H1 (cell line): ENCODE results near the gene ALPP. TPM values are rescaled to one million over a fixed set of nuclear protein-coding genes. Genes with fewer than 3 reads are reported as not detected.

Experiments used
- CEBPB ChIP-seq: IDR thresholded peaks from 2 replicates; pipeline ENCODE4 v1.6.1; 2012; ENCODE audit warnings: low read depth, low read length
- CTBP2 ChIP-seq: IDR thresholded peaks from 2 replicates; pipeline ENCODE4 v1.7.0; 2011; ENCODE audit warnings: borderline replicate concordance, mild to moderate bottlenecking, moderate library complexity, mixed read lengths, low read length; ENCODE audit not compliant: insufficient read depth, insufficient read length
- GABPA ChIP-seq: IDR thresholded peaks from 2 replicates; pipeline ENCODE4 v1.6.1; 2011; ENCODE audit warnings: mild to moderate bottlenecking, low read length, moderate library complexity, borderline replicate concordance; ENCODE audit not compliant: insufficient read depth
- JUND ChIP-seq: IDR thresholded peaks from 2 replicates; pipeline ENCODE4 v1.6.1; 2011; ENCODE audit warnings: mild to moderate bottlenecking, improper control_type of control experiment, low read length
- SP2 ChIP-seq: IDR thresholded peaks from 2 replicates; pipeline ENCODE4 v1.6.1; 2012; ENCODE audit warnings: mild to moderate bottlenecking, low read length, inconsistent platforms
- YY1 ChIP-seq: IDR thresholded peaks from 2 replicates; pipeline ENCODE4 v1.6.1; 2011; ENCODE audit warnings: low read depth, mild to moderate bottlenecking, low read length
- polyA plus RNA-seq, 7 experiments: library from polyadenylated mRNA; depleted of rRNA in 3 of 7; stranded (reverse) in 5 of 7; unstranded in 2 of 7; fragments of >200 nt in 5 of 7; fragments of 200-250 nt in 2 of 7; gene quantifications; 1 replicate in 5 of 7; 2 replicates in 1 of 7; 4 replicates in 1 of 7; pipeline versions ENCODE4 v1.2.1 to v1.2.3, GENCODE V29; 2011 to 2013; ENCODE audit warnings: missing spikeins in 2 of 7, mixed read lengths in 2 of 7
- total RNA-seq: library from RNA; stranded (reverse); fragmentation: NEBNext Ultra II Directional; extraction: Animal tissue kit (Norgen Biotek cat#: 25700); gene quantifications from 2 replicates; pipeline ENCODE4 v1.2.1, GENCODE V29; 2021

Gene ALPP
- total and polyA plus RNA-seq, 2 of the 8 experiments (the other 6 are each of a cell fraction or from before 2014, with no cell fraction given) = 0.15 TPM

DNA sequence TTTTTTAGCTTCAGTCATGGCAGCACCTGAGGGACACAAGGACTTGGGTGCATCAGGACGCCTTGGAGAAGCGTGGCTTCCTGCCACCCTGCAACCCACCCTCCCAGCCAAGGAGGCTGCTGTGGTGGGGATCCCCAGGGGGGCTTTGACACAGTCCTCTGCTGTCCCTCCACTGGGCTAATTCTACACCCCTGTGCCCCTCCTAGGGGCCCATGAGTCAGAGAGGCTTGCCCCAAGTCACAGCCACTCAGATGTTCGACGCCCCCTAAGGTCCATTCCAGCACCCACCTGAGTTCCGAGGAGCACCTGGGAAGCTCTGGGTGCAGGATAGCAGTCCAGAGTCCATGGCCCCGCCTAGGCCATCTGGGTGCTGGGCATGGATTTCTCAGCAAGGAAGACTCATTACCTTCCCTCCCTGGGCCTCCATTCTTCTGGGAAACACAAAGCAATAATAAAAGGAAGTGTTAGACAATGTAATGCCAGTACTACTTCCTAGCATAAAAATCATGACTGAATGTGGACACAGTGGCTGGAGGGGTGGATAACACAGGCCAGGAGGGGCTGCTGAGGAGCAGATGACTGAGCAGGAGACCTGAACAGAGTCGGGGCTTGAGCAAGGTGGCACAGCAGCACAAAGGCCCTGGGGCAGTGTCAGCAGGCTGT is 31.8 kb downstream of the ALPP start (continued):
- TF ChIP-seq JUND (no peak), SP2 (no peak), YY1 (no peak), CTBP2 (no peak), CEBPB (no peak), GABPA (no peak)
- TF ChIP-seq, all 59 proteins: peak for 0
